Prostate gland (tissue), 2 donors: ENCODE data around the gene HOXA13.

Experiments
- POLR2A ChIP-seq: fragments of 450-650 bp; IDR thresholded peaks from one replicate; pipeline ENCODE4 v1.6.1; 2016; ENCODE audit warnings: antibody characterized with exemption, mild to moderate bottlenecking
- POLR2AphosphoS5 ChIP-seq: sonication (generic); formaldehyde crosslinking; IDR thresholded peaks from one replicate; pipeline ENCODE4 v1.6.1; 2017; ENCODE audit warnings: antibody characterized with exemption
- TF ChIP-seq, protein P1 (sequence below), 4 experiments: fragments of 200-600 bp in 2 of 4; fragments of 450-650 bp in 2 of 4; sonication (generic) in 2 of 4; IDR thresholded peaks; 1 replicate in 3 of 4; 2 replicates in 1 of 4; pipeline ENCODE4 v1.5.1; 2016 to 2019; ENCODE audit warnings: antibody characterized with exemption in 4 of 4, mild to moderate bottlenecking in 2 of 4, moderate library complexity in 2 of 4

DNA sequence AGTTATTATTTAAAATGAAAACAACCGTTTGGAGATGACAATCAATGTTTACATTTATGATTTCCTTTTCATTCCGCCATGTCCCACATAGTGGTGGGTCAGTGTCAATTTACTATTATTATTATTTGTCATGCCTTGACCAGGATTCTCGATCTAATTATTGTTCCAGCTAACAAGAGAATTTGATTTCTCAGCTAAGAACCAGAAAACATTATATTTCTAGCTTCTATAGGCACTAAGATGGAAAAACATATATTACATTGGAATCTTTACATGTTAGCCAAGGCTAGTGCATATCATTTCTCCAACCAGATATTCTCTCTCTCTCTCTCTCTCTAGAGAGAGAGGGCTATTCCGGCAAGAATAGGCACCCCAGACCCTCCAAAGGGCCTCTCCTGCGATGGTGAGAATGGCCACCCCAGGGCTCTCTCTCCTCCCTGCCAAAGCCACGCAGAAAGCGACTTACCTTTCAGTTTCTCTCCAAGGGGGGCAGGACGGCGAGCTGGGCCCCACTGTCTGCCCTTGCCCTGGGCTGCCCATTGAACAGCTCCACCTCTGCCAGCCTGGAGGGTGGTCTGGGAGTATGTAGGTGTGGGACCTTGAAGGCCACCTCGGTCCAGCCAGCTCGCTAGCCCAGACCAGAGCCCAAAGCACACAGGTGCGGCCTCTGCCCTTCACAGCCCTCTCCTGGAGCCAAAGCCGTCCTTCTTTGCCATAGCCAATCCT, 49.9 kb downstream of the HOXA13 start:
- TF ChIP-seq, protein P1, sequence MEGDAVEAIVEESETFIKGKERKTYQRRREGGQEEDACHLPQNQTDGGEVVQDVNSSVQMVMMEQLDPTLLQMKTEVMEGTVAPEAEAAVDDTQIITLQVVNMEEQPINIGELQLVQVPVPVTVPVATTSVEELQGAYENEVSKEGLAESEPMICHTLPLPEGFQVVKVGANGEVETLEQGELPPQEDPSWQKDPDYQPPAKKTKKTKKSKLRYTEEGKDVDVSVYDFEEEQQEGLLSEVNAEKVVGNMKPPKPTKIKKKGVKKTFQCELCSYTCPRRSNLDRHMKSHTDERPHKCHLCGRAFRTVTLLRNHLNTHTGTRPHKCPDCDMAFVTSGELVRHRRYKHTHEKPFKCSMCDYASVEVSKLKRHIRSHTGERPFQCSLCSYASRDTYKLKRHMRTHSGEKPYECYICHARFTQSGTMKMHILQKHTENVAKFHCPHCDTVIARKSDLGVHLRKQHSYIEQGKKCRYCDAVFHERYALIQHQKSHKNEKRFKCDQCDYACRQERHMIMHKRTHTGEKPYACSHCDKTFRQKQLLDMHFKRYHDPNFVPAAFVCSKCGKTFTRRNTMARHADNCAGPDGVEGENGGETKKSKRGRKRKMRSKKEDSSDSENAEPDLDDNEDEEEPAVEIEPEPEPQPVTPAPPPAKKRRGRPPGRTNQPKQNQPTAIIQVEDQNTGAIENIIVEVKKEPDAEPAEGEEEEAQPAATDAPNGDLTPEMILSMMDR (IDR thresholded peaks at IDR 0.05) = no peak
- TF ChIP-seq POLR2A (no peak), POLR2AphosphoS5 (no peak)
